ENCODE results near the gene RPUSD1.
"Not testable (repeated sequence)": the region's sequence is repeated elsewhere in the genome, so short reads cannot be mapped to it uniquely, and the experiment has no call there.

Gene RPUSD1

DNA sequence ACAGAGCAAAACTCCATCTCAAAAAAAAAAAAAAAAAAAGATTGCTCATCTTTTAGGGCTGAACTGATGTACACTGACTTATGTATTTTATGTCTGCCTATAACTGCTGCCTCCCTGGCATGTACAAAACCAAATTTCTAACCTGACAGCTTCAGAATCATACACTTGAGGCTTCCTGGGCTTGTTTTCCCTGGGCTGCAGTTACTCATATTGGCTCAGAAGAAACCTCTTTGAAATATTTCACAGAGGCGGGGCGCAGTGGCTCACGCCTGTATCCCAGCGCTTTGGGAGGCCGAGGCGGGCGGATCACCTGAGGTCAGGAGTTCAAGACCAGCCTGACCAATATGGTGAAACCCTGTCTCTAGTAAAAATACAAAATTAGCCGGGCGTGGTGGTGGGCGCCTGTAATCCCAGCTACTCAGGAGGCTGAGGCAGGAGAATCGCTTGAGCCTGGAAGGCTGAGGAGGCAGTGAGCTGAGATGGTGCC, 34.0 kb downstream of the RPUSD1 start:
- DNase-seq; intact Hi-C loops (cut with DNase I): not testable (repeated sequence)

DNA sequence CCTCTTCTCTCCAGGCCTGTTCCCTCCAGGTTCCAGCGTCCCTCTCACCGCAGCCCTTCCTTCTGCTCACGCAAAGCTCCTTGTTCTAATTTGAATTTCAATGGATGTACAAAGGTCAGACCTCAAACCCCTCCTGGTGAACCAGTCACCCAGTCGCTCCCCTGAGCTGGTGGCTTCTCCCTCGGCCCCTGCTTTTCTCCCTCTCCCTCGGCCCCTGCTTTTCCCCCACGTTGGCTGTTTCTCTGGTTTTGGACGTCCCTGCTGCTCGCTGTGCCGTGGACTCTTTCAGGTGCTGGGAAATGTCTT, 36.2 kb downstream of the RPUSD1 start:
- intact Hi-C loops (cut with DNase I), result no loop called here

DNA sequence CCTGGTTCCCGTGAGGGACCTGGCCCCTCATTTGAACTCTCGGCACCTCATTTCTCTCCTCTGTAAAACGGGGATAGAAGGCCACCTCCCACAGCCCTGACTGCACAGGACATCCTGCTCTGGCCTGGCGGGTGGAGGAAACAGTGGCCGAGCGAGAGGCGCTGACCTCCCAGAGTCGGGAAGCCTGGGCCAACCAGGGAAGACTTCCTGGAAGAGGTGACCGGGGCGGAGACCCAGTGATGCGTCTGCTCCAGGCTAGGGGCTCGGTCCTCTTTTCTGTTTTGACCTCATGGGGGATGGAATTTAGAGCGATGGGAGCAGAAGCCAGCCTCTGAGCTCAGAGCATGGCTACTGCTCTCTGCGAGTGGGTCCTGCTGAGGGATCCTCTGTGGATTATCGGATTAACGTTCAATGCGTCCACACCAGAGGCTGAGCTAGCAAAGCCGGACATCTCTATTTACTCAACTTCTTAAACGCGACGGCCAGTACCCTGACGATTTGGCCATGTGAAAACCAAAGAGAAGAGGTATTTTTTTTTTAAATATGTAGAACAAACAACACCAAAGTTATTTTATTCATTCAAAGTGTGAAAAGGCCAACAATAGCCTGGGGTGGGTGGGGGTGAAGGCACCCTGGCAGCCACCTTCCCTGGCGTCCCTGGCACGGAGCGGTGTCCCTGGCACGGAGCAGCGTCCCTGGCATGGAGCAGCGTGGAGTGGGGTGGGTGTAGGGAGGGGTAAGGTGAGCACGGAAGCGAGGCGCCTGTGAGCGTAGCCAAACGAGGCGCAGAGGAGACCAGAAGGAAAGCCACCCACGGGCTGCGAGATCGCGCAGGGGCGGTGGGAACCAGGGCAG, 36.8 kb downstream of the RPUSD1 start:
- peak in 9 of 10 donors; percentile 40 to 95 (median 71) for DNase-seq
- intact Hi-C loops (cut with DNase I), result no loop called here

More for the DNA sequence above, 36.2 kb downstream of the RPUSD1 start:
- no peak for DNase-seq

DNA sequence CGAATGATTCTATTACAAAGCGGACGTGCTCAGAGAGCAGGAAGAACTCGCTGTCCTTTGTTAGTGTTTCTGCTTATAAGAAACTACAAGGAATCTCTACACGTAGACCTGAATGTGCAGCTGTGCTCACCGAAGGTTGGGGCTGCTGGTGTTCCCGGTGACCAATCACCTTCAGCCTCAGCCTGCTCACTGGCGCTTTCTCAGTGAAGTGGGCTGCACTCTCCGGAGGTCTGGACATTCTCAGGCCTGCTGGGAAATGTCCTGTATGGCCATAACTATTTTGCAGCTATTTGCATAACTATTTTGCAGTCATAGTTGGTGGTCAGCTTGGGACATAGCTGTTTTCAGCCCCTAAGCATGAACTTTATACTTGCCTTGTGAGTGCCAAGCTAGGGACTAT, 37.7 kb downstream of the RPUSD1 start:
- no peak for DNase-seq
- intact Hi-C loops (cut with DNase I), result no loop called here

DNA sequence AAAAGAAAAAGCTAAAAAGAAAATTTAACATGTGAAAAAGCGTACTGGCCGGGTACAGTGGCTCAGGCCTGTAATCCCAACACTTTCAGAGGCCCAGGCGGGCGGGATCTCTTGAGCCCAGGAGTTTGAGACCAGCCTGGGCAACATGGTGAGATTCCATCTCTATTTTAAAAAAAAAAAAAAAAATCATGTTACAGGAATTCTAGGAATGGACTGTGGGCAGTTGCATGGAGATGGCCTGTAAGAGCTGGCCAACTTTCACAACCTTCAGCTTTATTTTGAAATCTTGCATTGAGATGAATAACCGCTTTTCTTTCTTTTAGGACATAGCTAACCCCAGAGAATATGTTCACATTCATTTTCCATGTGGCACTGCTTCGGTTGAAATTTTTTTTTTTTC, 39.2 kb downstream of the RPUSD1 start:
- intact Hi-C loops (cut with DNase I), result no loop called here
- DNase-seq, result no peak

DNA sequence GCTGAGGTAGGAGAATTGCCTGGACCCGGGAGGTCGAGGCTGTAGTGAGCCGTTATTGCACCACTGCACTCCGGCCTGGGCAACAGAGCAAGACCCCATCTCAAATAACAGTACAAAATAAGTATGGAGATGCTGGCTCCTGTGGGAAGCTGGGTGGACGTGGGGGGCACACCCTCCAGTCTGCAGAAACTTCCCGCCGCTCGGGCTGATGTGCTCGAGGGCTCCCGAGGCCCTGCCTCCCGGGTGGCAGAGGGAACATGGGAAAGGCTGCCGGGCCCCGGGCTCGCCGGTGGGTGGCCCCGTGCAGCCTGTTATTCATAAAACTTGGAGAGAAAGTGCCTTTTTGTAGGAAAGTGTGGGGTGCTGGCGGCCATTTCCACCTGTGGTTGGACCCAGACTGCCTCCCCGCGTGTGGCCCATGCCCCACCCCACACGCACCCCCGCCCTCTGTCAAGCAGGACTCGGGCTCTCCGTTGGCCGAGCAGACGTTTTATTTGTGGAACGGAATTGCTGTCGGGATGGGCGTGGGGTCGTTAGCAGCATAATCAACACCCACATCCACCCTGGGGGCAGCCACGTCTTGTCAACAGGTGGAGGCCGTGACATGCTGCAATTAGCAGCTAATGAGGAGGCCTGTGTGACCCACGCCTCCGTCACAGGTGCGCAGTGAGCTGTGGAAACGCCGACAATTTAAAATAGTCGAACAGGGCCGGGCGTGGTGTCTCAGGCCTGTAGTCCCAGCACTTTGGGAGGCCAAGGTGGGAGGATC, 40.0 kb downstream of the RPUSD1 start:
- intact Hi-C loops (cut with DNase I), result no loop called here
- DNase-seq, result no peak

DNA sequence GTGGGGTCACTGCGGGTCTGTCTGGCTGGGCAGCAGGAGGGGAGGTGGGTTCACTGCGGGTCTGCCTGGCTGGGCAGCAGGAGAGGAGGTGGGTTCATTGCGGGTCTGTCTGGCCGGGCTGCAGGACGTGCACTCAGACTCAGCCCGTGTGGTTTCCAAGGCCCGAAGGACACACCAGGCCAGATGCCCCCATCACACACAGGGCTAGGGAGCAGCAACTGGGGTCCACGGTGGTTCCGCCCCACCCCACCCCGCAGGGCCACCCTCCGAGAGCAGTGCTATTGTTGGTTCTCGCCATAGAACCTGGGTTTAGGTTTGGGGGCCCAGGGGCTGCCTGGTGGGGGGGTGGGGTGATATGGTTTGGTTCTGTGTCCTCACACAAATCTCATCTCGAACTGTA, 41.5 kb downstream of the RPUSD1 start:
- intact Hi-C loops (cut with DNase I), result no loop called here
- DNase-seq, result peak in 1 of 10 donors; percentile 83

DNA sequence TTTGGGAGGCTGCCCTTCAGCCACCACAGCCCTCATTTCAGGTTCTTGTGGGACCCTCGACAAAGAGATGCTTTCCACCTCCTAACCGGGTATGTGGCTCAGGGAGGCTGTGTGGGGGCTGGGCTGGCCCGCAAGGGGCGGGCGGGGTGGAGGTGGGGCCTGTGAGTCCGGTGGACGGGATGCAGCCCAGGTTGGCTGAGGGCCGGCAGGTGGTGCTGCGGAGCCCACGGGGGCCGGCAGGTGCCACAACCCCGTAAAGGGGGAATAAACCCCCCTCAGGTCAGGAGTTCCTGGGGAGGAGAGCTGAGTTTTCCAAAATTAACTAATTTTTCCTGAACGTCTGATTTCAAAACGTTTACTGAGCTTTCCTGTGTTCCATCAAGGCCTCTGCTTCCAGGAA, 42.4 kb downstream of the RPUSD1 start:
- DNase-seq, result no peak
- intact Hi-C loops (cut with DNase I), result no loop called here

DNA sequence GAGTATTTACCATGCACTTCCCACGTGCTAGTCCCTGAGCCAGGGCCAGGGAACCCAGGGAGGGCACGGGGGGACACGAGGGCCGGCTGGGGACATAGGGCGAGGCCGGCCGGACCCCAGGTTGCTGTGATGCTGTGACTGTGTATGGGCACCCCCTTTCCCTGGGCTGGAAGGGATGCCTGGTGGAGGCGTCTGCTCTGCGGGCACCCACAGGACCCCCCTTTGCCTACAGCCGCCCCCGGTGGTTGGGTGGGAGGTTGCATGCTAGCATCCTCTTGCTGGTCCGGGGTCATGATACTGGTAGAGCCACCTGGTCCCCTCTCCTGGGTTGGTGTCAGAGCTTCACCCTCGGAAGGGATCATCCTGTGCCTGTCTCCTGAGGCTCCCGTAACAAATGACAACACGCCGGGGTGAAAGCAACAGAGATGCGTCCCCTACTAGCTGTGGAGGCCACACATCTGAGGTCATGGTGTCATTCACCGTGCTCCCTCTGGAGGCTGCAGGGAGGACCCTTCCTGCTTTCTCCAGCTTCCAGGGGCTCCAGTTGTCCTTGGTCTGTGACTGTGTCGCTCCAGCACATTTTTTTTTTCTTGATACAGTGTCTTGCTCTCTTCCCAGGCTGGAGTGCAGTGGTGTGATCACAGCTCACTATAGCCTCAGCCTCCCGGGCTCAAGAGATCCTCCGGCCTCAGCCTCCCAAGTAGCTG, 44.2 kb downstream of the RPUSD1 start:
- intact Hi-C loops (cut with DNase I), result no loop called here
- DNase-seq, result no peak

DNA sequence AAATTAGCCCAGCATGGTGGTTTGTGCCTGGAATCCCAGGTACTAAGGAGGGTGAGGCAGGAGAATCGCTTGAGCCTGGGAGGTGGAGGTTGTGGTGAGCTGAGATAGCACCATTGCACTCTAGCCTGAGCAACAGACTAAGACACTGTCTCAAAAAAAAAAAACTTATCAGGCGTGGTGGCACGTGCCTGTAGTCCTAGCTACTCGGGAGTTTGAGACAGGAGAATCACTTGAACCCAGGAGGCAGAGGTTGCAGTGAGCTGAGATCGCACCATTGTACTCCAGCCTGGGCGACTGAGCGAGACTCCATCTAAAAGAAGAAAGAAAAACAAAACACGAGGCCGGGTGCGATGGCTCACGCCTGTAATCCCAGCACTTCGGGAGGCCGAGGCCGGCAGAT, 45.3 kb downstream of the RPUSD1 start:
- intact Hi-C loops (cut with DNase I); DNase-seq: not testable (repeated sequence)

DNA sequence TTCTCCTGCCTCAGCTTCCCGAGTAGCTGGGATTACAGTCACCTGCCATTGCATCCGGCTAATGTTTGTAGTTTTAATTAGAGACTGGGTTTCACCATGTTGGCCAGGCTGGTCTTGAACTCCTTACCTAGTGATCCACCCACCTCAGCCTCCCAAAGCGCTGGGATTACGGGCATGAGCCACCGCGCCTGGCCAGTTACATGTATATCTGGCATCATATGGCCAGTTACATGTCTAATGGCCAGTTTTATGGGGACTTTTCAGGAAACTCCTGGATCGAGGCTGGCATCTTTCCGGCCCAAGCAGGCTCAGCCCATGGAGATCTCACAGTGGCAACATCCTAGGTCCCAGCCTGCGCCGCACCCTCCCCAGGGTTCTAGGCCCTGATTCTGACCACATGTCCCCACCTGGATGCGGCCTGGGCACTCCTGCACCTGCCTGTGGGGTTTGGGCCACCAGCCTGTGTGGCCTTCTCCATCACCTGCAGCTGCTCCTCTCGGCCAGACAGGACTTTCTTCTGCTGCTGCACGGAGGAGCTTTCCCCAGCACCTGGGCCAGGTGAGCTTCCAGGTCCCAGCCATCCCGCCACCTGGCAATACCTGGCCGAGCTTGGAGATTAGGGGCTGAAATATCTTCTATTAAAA, 46.1 kb downstream of the RPUSD1 start:
- intact Hi-C loops (cut with DNase I), result loop anchor here (2.0 kb wide), 3 partner anchors 21 to 45 kb away; partner anchors contain the start of gene ANTKMT
- no peak for DNase-seq

DNA sequence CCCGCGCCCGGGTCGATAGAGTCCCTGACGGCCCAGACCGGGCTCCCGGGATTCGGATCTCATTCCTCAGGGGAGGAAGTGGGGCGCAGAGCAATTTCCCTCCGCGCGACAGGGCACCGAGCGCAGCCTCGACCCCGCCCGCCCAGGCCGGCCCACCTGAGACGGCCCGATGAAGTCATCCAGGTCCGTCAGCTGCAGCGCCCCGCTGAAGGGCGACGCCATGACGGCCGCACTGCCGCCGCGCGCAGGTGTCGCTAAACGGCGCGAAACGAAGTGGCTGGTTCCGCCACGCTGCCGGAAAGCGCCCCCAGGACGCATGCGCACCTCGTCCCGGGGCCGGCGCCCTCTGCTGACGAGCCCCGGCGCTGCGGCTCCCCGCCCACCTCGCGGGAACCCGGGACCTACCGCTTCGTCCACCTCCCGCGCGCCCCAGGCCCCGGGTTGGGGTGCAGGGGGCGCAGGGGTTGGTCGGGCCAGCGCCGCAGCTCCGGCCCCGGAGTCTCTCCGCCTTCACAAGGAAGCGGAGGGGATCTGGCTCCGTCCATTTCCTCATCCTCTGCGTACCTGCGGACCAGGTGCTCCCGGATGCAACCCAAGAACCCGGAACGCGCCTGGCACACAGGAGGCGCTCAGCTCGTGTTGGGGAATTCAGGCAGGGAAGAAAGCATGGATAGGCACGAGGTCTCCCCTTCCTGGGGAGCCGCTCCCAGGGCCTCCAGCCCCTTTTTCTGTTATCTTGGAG, 47.2 kb downstream of the RPUSD1 start, which contains the start of gene CIAO3:
Gene CIAO3 (minus strand): TSS at position 234 of the 742 bp plus-strand sequence. CDS start 12 bp downstream, at position 222.
- intact Hi-C loops (cut with DNase I), result loop anchor here (2.0 kb wide), 3 partner anchors 20 to 46 kb away; partner anchors contain the start of gene ANTKMT
- peak; percentile 77 to 97 (median 85) for DNase-seq

DNA sequence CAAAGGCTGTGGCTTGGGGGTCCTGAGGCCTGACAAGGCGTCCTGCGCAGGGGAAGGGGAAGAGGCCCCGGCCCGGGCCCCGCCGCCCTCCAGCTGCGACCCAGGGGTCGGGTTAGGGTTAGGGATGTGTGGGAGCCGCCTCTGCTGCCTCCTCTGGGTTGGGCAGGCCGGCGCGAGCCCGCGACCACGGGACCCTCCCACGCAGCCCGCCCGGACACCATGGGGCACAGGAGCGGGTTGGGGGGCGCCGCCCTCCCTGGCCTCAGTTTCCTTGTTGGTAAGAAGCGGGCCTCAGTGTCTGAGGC, 47.8 kb downstream of the RPUSD1 start:
- DNase-seq, result peak in 1 of 10 donors; percentile 85
- intact Hi-C loops (cut with DNase I), result loop anchor here (2.0 kb wide), 3 partner anchors 20 to 46 kb away; partner anchors contain the start of gene ANTKMT

DNA sequence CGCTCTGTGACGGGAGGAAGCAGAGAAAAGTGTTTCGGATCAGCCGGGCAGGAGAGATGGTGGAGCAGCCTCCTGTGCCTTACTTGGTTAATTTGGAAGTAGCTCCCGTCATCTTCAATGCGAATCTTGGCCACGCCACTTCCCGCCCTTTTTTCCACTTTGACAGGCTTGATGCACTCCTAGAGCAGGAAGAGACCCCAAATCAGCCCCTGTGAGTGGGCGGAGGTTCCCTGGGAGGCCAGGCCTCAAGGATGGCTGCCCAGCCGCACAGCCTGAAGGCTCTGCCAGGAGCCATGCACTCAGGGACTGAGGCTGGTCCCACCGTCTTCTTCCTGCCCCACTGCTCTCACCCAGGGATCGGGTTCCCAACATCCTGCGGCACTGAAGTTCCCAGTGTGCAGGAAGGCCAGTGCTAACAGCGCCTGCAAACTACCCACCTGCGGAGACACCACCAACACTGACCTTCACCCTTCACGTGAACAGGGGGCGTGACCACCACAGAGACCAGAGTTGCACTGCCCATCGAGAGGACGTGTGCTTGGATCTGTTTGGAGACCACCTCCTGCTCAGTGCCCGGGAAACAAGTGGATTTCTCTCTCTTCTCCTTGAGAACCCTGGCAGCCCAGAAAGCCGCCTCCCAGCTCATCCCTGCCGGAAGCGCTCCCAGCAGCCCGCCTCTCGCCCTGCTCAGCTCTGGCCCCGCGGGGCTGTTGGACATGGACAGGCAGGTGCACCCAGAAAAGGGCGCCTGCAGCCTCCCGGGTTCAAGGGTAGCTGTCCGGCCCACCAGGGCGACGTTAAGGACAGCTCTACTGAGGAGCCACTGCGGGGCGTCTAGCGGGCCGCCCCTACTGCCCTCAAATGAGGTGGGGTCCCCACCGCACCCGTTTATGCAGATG, 48.4 kb downstream of the RPUSD1 start:
- intact Hi-C loops (cut with DNase I), result loop anchor here (2.0 kb wide), 3 partner anchors 19 to 47 kb away; partner anchors contain the start of gene ANTKMT
- peak in 1 of 10 donors; percentile 69 for DNase-seq

DNA sequence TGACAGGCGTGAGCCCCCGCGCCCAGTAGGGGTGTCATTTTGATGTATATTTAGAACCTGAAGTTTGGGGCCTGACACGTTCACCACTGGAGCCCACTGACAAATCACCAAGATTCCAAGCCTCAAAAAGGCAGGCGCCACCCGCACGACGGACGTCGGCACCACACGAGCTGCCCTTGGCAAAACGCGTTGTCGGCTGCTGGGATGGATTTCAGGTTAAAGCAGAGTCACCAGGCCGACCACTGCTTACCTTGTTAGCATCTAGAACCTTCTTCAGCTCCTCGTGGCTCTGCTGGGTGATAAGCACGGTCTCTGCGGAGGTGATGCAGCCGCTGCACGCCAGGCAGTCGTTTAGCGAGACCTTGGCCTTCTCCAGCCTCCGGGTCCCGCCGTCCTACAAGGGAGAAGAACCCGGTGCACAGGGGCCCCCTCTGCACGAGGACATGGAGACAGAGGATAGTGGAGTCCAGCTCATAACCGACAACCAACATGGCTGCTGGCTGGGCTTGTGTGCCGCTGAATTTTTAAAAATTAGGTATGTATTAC, 51.2 kb downstream of the RPUSD1 start:
- intact Hi-C loops (cut with DNase I), result no loop called here
- no peak for DNase-seq

DNA sequence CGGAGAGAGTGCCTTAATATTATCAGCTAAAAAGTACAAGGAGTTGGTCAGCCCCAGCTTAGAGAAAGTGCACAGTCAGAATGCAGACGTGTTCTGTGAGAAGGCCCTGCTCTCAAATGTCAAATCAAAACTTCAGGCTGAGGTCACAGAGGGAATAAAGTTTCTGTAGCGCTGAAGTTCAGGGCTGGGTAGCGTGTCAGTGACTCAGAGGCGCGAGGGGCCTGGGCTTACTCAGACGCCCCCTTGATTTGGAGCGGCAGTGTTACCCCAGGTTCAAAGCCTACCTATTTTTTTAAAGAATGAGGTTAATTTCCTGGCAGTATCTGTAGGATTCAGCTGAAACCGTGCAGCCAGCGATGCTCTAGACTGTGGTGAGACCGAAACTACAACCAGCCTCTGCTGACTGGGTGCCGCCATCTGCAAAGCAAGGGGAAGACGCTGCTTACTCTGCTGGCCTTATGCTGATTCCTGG, 52.2 kb downstream of the RPUSD1 start:
- intact Hi-C loops (cut with DNase I), result no loop called here
- no peak for DNase-seq

DNA sequence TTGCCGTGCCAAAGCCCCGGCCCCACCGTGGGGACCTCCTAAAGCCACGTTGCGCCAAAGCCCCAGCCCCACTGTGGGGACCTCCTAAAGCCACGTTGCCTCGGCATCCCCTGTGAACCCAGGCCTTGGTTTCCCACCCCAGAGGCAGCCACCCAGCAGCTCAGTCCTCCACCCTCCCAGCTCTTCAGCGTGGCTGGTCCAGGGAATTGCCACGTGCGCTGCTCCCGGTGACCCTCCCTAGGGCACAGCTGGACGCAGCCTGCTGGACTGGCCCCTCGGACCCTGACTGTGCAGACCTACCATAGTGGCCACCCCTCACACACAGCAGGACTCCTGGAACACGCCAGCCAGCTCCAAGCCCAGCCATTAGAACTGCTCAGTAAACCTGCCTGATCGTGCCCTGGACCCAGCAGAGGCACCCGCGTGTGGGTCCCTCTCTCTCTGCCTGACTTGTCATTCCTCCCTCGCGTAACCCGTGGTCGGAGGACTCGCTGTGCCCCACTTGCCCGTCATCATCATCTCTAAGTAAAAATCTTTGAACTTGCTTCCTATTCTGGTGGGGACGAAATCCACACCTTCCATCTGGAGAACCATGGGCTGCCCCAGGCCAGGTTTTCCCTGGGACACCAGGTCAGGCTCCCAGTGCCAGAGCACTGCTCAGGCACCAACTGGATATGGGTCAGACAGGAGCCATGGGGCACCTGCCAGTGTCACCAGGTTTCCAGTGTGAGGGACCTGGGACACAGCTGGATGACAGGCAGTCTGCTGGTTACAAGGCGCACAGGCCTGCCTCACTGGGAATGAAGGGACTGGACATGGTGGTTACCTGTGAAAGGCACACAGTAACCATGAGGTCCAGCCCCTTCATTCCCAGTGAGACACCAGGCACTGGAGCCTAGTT, 53.0 kb downstream of the RPUSD1 start:
- peak in 1 of 10 donors; percentile 71 for DNase-seq
- intact Hi-C loops (cut with DNase I), result no loop called here
